ENCODE results near the gene TNS2.

- no peak for TF ChIP-seq CTCF (IDR thresholded peaks at IDR 0.05)
- no peak for TF ChIP-seq EZH2 (IDR thresholded peaks at IDR 0.05; ENCODE audit: borderline replicate concordance, insufficient read depth, low read depth, low read length, poor library complexity, severe bottlenecking)
These were observed 1.7 kb upstream of the TNS2 start for GRCh38 chr12:53048033-53048779.
